Lower lobe of right lung (tissue), 2 donors: ENCODE measurements around the gene ZNF460. TPM values are rescaled to one million over a fixed set of nuclear protein-coding genes. Genes with fewer than 3 reads are reported as not detected.
A peak's percentile ranks its signal among the peaks of the same experiment; 100 is the strongest.

Source experiments
- ATAC-seq, 2 donors: fragments of 200-7000 bp; cut with Tn5 transposase; one replicate each; pipeline ENCODE4 v1.9.1; 2020 to 2022; ENCODE audit warnings: mild to moderate bottlenecking in 2 of 2, moderate library complexity in 2 of 2
- DNase-seq: peaks from one replicate; pipeline ENCODE4 v3.0.0-alpha.2; 2020
- H3K27ac ChIP-seq: fragments of 200-600 bp; one replicate; pipeline ENCODE4 v1.8.0; 2022
- H3K27me3 ChIP-seq: fragments of 200-600 bp; one replicate; pipeline ENCODE4 v1.8.0; 2022; ENCODE audit warnings: low read depth
- H3K36me3 ChIP-seq: fragments of 200-600 bp; one replicate; pipeline ENCODE4 v1.8.0; 2022; ENCODE audit warnings: mild to moderate bottlenecking
- H3K4me1 ChIP-seq: fragments of 200-600 bp; one replicate; pipeline ENCODE4 v1.8.0; 2022
- H3K4me3 ChIP-seq: fragments of 200-600 bp; one replicate; pipeline ENCODE4 v1.8.0; 2022; ENCODE audit warnings: mild to moderate bottlenecking
- H3K9me3 ChIP-seq: fragments of 200-600 bp; one replicate; pipeline ENCODE4 v1.8.0; 2022
- intact Hi-C: fragments of 100-400 bp; cut with DNase I; formaldehyde crosslinking; loops from one replicate; pipeline ENCODE4 v1.11.0; 2022
- total RNA-seq: library from RNA; stranded (reverse); fragmentation: NEBNext Ultra II Directional; extraction: Animal tissue kit (Norgen Biotek cat#: 25700); gene quantifications from one replicate; pipeline ENCODE4 v1.2.1, GENCODE V29; 2021
- TF ChIP-seq, protein P1 (sequence below): fragments of 200-600 bp; IDR thresholded peaks from one replicate; pipeline ENCODE4 v1.8.0; 2022; ENCODE audit warnings: antibody characterized with exemption, mild to moderate bottlenecking
- donor health status: DM: no; HTN: yes; CAD: no; lungs with severe emphysema.

ZNF460 gene
- total RNA-seq, 1 donor from 2014 or later = 51.4 TPM

DNA sequence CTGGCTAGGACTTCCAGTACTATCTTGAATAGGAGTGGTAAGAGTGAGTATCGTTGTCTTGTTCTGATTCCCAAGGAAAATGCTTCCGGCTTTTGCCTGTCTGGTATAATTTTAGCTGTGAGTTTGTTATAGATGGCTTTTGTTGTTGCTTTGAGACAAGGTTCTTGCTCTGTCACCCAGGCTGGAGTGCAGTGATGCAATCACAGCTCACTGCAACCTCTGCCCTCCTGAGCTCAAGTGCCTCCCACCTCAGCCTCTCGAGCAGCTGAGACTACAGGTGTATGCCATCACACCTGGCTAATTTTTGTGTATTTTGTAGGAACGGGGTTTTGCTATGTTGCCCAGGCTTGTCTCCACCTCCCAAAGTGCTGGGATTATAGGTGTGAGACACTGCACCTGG lies 33.9 kb downstream of the ZNF460 start:
- Histone ChIP-seq H3K4me3 (no peak overlapping the region), H3K36me3 (no peaks in the 10 kb centered on the region), H3K27me3 (peaks cover 13% of the 10 kb centered on the region), H3K9me3 (peaks cover 8% of the 10 kb centered on the region), H3K4me1 (no peaks in the 10 kb centered on the region), H3K27ac (no peak overlapping the region)
- DNase-seq (no peak), ATAC-seq (no peak)
- intact Hi-C loops = no loop called here
- TF ChIP-seq, protein P1, sequence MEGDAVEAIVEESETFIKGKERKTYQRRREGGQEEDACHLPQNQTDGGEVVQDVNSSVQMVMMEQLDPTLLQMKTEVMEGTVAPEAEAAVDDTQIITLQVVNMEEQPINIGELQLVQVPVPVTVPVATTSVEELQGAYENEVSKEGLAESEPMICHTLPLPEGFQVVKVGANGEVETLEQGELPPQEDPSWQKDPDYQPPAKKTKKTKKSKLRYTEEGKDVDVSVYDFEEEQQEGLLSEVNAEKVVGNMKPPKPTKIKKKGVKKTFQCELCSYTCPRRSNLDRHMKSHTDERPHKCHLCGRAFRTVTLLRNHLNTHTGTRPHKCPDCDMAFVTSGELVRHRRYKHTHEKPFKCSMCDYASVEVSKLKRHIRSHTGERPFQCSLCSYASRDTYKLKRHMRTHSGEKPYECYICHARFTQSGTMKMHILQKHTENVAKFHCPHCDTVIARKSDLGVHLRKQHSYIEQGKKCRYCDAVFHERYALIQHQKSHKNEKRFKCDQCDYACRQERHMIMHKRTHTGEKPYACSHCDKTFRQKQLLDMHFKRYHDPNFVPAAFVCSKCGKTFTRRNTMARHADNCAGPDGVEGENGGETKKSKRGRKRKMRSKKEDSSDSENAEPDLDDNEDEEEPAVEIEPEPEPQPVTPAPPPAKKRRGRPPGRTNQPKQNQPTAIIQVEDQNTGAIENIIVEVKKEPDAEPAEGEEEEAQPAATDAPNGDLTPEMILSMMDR = no peak

DNA sequence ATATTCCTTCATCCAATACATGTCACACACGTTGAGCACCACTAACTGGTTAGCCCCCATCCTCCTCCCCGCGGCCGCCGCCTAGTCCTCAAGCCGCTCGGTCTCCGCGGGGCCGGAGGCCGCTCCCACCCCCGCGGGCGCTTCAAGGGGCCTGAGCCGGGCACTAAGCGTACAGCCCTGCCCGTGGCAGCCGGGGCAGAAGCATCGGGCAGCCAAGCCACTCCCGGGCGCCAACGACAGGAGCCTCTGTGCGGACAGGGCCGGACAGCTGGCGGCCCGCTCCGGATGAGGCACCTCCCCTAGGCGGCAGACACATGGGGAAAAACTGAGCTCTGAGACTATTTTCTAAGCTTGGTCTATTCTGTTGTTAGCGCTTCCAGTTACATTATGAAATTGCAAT lies 37.2 kb downstream of the ZNF460 start:
- no peak for DNase-seq
- H3K36me3 ChIP-seq = no peaks in the 10 kb centered on the region

DNA sequence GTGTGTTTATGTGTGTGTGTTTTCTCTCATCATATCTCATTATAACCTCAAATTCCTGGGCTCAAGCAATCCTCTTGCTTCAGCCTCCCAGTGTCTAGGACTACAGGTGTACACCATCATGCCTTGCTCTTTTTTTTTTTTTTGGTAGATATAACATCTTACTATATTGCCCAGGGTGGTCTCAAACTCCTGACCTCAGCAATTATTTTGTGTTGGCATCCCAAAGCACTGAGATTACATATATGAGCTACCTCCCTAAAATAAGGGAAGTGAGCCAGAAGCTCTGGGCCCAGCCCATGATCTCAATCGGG lies 39.5 kb downstream of the ZNF460 start:
- H3K9me3 ChIP-seq = peaks cover 4% of the 10 kb centered on the region
- H3K36me3 ChIP-seq = peaks cover 16% of the 10 kb centered on the region
- peak in 1 of 2 donors; percentile 40 for ATAC-seq
- peak overlapping the region; percentile 87 for H3K27ac ChIP-seq
- H3K27me3 ChIP-seq = peaks cover 13% of the 10 kb centered on the region
- intact Hi-C loops = no loop called here
- TF ChIP-seq, protein P1 = no peak
- peak overlapping the region; percentile 85 for H3K4me3 ChIP-seq
- peaks cover 24% of the 10 kb centered on the region for H3K4me1 ChIP-seq
- no peak for DNase-seq

More for the DNA sequence above, 37.2 kb downstream of the ZNF460 start:
- peaks cover 13% of the 10 kb centered on the region for H3K27me3 ChIP-seq
- ATAC-seq = no peak
- no peak overlapping the region for H3K27ac ChIP-seq
- peaks cover 22% of the 10 kb centered on the region for H3K4me1 ChIP-seq
- TF ChIP-seq, protein P1 = no peak
- intact Hi-C loops = no loop called here
- no peak overlapping the region for H3K4me3 ChIP-seq
- peaks cover 3% of the 10 kb centered on the region for H3K9me3 ChIP-seq

DNA sequence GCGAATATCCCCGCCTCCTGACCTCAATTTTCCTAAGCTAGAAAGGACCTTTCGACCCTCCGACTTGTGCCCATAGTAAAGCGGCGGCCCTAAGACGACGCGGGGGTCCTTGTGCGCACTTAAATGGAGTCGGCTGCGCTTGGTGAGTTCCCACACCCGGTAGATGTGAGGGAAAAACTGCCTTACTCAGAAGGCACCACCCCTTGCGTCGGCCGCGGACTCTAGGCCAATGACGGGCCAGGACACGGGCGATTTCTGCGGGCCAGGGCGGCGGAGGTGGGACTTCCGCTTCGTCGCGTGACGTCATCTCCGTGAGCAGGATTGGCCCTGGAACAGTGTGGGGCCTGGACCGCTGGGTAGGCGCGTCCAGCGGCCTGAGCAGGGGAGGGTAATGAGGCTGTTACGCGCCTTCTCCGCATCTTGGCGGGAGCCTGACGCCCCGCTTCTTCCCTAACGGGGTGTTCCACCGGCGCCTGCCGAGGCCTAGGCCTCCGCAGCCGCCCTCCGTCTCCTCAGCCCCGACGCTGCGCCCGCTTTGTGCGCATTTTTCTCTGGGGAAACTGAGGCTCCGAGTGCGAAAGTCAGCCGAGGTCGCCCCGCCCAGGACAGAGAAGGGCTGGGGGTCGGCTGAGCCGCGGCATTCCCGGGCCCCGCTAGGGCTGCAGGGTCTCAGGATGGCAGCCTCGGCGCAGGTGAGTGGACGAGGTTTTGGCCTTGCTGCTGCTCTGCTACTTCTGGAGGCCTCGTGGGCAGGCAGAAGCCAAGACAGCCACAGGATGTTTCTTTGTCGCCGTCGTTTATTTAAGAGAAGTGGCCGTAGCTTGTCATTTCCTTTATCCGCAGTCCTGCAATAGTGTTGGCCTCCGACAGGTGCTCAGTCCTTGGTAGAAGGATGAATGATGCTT lies 40.1 kb downstream of the ZNF460 start, which contains the start of gene ZNF543:
TSS of gene ZNF543 (plus strand) at position 293 of the 905 bp plus-strand sequence. CDS start at position 675, 382 bp downstream.
- intact Hi-C loops = no loop called here
- Histone ChIP-seq H3K27me3 (peaks cover 13% of the 10 kb centered on the region), H3K36me3 (peaks cover 23% of the 10 kb centered on the region), H3K27ac (peak within 1 kb of the TSS; percentile 87), H3K9me3 (peaks cover 8% of the 10 kb centered on the region), H3K4me1 (peaks cover 24% of the 10 kb centered on the region), H3K4me3 (peak within 1 kb of the TSS; percentile 85)
- peak; percentile 100 for ATAC-seq
- peak; percentile 97 for DNase-seq
- TF ChIP-seq, protein P1 = no peak

DNA sequence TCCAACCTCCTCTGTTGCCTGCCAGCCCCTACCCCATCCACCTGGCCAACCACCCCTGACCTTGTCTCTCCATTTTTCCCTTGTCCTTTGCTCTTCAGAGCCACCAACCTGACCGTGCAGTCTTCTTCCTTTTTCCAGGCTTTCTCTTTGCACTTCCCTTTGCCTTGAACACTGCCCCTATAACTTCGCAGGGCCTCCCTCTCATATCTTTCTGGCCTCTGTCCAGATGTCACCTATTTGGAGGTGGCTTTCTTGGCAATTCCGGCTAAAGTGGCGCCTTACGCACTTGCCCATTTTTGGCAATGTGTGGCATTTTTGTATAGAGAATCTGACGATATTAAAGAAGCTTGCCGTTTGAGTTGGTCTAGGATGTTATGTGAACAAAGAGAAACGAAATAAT lies 40.8 kb downstream of the ZNF460 start:
- no peak for DNase-seq
- peak in 1 of 2 donors; percentile 6 for ATAC-seq
- peaks cover 8% of the 10 kb centered on the region for H3K9me3 ChIP-seq
- H3K4me1 ChIP-seq = peaks cover 24% of the 10 kb centered on the region
- intact Hi-C loops = no loop called here
- peaks cover 29% of the 10 kb centered on the region for H3K36me3 ChIP-seq
- peaks cover 13% of the 10 kb centered on the region for H3K27me3 ChIP-seq
- H3K4me3 ChIP-seq = peak overlapping the region; percentile 85
- TF ChIP-seq, protein P1 = no peak
- H3K27ac ChIP-seq = peak overlapping the region; percentile 87
